RWPE1 (cell line): ENCODE data around the gene HS3ST6.
"Not testable (repeated sequence)": the region's sequence is repeated elsewhere in the genome, so short reads cannot be mapped to it uniquely, and the experiment has no call there.

Experiments used
- CTCF ChIA-PET: fragments of 350-600 bp; sonication (Branson Sonifier 250); formaldehyde crosslinking; extraction: SDS; loops from one replicate; lab custom pipeline; 2021; lab: Yijun Ruan, JAX
- POLR2A ChIA-PET: fragments of 400-600 bp; formaldehyde crosslinking; extraction: SDS; loops from one replicate; lab custom pipeline; 2020; ENCODE audit warnings: antibody characterized with exemption; ENCODE audit not compliant: low non-redundant PET; lab: Yijun Ruan, JAX
- DNase-seq: peaks from one replicate; pipeline ENCODE4 v3.0.0; 2012; ENCODE audit warnings: low spot score
- H3K27ac ChIP-seq: fragments of 450-650 bp; 2 replicates; pipeline ENCODE4 v1.5.1; 2017
- CTCF ChIP-seq: fragments of 450-650 bp; conservative IDR thresholded peaks from 2 replicates; pipeline ENCODE4 v1.5.1; 2017; ENCODE audit warnings: low read depth, mild to moderate bottlenecking

The HS3ST6 gene

GRCh38 chr16:1899641-1900451 is 18.4 kb downstream of the HS3ST6 start:
- ChIA-PET POLR2A (interaction anchor here (0.6 to 0.7 kb wide), 3 partner anchors 35 to 244 kb away, joined by 3 to 5 read pairs (median 4); no protein-coding TSS in a partner anchor), CTCF (interaction anchor here (0.7 to 1.0 kb wide), 3 partner anchors 29 to 262 kb away, joined by 3 to 4 read pairs (median 3); no protein-coding TSS in a partner anchor)
- H3K27ac ChIP-seq: peak overlapping the region; percentile 23; the same call in 1 of the 2 replicates
- TF ChIP-seq CTCF: no peak
- DNase-seq: peak; percentile 38

DNA sequence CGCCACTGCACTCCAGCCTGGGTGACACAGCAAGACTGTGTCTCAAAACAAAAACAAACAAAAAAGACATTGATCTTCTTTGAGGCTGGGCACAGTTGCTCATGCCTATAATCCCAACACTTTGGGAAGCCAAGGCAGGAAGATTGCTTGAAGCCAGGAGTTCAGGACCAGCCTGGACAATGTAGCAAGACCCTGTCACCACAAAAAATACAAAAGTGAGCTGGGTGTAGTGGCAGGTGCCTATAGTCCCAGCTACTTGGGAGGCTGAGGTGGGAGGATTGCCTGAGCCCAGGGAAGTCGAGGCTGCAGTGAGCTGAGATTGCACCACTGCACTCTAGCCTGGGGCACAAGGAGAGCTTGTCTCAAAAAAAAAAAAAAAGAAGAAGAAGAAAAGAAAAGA is 20.5 kb downstream of the HS3ST6 start:
- CTCF ChIA-PET, DNase-seq, H3K27ac ChIP-seq, POLR2A ChIA-PET: not testable (repeated sequence)

DNA sequence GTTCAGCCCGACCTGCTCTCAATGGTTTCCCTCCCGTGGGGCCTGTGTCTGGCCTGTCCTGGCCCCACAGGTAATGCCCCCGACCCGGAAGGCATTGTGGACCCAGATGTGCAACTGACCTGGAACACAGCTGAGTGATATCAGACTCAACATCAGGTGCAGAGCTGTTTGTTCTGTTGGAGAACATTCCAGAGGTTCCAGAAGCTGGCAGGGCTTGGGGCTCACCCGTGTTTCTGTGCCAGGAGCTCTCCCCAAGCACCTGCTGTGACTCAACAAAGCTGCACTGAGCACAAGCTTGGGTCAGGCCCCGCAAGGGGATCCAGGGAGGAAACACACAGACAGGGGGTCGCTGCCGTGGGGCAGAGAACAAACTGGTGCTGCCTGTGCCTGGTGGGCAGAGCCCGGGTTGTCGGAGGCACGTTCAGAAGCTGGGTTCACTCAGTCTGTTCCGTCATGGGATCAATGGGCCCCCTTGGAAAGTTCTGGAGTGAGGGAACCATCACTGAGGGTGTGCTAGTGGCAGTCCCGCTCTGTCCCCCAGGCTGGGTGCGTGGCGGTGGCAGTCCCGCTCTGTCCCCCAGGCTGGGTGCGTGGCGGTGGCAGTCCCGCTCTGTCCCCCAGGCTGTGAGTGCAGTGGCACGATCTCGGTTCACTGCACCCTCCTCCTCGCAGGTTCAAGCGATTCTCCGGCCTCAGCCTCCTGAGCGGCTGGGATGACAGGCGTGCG is 22.1 kb downstream of the HS3ST6 start:
- TF ChIP-seq CTCF: no peak
- no peak for DNase-seq
- POLR2A ChIA-PET: no interaction called here
- H3K27ac ChIP-seq: no peak overlapping the region
- CTCF ChIA-PET: no interaction called here

- no peak for DNase-seq
- ChIA-PET POLR2A (no interaction called here), CTCF (interaction anchor here (0.6 to 1.1 kb wide), 2 partner anchors 24 to 34 kb away, joined by 3 read pairs; no protein-coding TSS in a partner anchor)
- no peak overlapping the region for H3K27ac ChIP-seq
- no peak for TF ChIP-seq CTCF
These were observed 23.1 kb downstream of the HS3ST6 start for GRCh38 chr16:1895068-1895467.

DNA sequence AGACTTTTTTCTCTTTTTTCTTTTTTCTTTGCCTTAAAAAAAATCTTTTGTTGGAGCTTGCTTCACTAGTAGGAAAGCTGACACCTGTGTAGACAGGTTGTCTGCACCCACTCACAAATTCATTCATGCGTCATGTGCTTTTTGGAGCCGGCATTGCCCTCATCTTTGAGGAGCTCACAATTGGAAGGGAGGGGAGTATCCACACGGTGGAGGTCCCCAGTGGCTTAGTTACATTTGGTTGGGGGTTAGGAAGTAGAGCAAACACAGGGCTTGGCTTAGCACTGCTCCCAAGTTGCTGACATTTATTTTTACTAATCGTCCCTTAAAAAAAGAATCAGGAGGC is 27.5 kb downstream of the HS3ST6 start:
- TF ChIP-seq CTCF: no peak
- CTCF ChIA-PET: no interaction called here
- POLR2A ChIA-PET: no interaction called here
- DNase-seq: no peak
- H3K27ac ChIP-seq: no peak overlapping the region

DNA sequence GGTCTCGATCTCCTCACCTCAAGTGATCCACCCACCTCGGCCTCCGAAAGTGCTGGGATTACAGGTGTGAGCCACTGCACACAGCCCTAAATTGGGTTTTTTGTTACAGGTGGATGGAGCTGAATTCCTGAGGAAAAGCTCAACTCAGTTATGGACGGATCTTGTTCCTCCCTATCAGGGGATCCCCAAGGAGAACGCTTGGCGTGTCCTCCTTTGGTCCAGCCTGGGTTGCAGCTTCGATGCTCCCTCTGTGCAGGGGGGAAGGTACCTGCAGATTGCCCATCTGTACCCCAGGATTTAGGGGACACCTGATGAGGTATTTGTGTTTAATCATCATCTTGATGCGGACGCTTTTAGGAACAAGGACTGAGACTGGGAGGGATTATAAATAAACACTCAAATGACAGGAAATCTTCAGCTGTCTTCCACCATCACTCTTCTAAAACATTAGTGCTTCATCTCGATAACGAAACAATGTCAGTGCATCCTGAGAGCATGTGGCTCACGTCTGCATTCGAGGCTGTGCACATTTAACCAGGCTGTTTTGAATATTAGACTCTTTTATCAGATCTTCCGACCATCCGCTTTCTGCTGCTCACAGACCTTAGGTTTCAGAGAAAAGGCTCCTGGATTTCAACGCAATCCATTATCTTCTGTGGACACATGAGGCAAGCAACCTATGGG is 28.0 kb downstream of the HS3ST6 start:
- DNase-seq: no peak
- CTCF ChIA-PET: interaction anchor here (0.7 kb wide), 1 partner anchor 70 kb away, joined by 3 read pairs; no protein-coding TSS in a partner anchor
- POLR2A ChIA-PET: no interaction called here
- H3K27ac ChIP-seq: no peak overlapping the region
- no peak for TF ChIP-seq CTCF
